GM18858 (cell line): ENCODE data around the gene SIRT1.
"Not testable (repeated sequence)": the region's sequence is repeated elsewhere in the genome, so short reads cannot be mapped to it uniquely, and the experiment has no call there.

Source experiments
- ATAC-seq: cut with Tn5 transposase; IDR thresholded peaks from one replicate; pipeline ENCODE4 v1.9.1; 2021; ENCODE audit not compliant: unreplicated experiment

SIRT1 gene

GRCh38 chr10:67955614-67956013, 71.2 kb downstream of the SIRT1 start:
- no peak for ATAC-seq

- no peak for ATAC-seq
These were observed 75.5 kb downstream of the SIRT1 start for GRCh38 chr10:67959839-67960476.

- no peak for ATAC-seq
These were observed 81.0 kb downstream of the SIRT1 start for GRCh38 chr10:67965456-67965855.

- ATAC-seq, result not testable (repeated sequence)
These were observed 81.6 kb downstream of the SIRT1 start for GRCh38 chr10:67966035-67966434.
